Posterior cingulate gyrus (tissue), 11 donors: ENCODE results near the gene PAPSS1.

ENCODE experiments used
- DNase-seq, 10 donors: peaks; one replicate each; pipeline versions ENCODE4 v3.0.0 to v3.0.0-alpha.2; 2020 to 2021; ENCODE audit warnings: mixed read lengths in 3 of 10
- intact Hi-C: fragments of 100-400 bp; cut with DNase I; formaldehyde crosslinking; loops from one replicate; pipeline ENCODE4 v1.15.1; 2023

PAPSS1 gene

DNA sequence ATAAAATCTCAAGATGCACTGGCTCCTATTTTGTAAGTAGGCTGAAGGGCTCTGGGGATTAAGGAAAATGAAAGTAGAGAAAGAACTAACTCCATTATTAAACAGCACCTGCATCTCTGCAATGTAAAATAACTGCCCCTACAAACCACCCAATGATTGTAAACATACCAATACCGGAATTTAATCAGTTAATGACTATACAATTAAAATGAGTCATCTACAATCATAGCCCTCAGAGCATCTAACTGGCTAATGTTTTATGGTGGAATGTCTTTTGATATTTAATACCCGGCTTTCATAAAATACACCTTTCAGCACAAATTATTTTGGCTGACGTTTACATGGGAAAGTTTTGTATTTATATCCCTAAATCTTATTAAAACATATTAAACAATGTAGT lies 142.3 kb downstream of the PAPSS1 start:
- DNase-seq = no peak

DNA sequence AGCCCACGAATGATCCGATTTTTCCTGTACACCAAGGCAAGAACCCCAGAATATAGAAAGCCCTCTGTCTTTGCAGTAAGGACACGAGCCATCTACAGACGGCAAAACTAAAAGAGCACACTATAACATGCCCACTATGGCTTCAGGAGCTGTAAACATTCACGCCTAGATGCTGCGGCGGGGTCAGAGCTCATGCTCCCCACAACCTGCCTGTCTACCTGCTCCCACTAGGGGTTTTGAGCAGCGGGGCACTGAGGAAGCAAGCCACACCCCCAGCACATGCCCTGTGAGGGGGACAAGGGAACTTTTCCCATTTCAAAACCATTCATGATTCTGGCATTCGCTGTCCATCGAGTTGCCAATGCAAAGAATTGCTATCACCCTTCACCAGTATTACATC lies 144.8 kb downstream of the PAPSS1 start:
- intact Hi-C loops = no loop called here
- DNase-seq = peak in 2 of 10 donors; percentile 55 to 58

More for the DNA sequence above, 142.3 kb downstream of the PAPSS1 start:
- intact Hi-C loops = no loop called here

DNA sequence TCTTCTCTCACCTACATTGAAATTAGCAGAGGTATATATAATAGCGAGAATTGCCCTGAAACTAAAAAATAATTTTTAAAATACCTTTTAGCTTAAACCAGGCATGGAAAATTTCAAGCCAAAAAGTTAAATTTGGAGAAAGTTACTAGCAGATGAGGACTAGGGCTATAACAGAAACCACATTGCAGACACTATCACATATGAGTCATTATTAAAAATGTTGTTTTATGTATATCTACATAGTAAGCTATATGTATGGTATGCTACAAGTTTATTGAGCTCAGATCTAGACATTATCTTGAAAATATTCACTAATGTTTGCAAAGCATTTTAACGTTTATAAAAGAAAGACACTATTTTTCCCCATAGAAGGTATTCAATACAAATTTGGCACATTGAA lies 147.8 kb downstream of the PAPSS1 start:
- intact Hi-C loops = no loop called here
- DNase-seq = no peak

GRCh38 chr4:107570952-107571351 lies 149.1 kb downstream of the PAPSS1 start:
- DNase-seq = no peak
- intact Hi-C loops = no loop called here

DNA sequence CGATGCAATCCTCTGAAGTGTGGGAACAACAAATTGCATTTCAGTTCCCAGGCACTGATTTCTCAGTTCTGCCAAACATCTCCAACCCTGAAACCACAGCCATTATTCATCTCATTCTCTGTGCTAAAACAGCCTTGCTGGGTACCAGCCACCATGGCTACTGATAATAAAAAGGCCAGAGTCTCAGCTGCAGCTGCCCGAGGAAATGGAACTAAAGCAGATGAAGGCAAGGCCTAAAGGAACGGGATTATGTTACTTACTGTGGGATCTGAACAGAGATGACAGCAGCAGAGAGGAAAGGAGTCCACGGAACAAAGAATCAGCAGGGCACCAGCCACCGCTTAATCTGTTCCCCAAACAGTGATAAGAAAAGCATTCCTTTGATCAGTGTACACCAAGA lies 155.7 kb downstream of the PAPSS1 start:
- DNase-seq = no peak
- intact Hi-C loops = no loop called here
